Pancreas (tissue), 10 donors: ENCODE results near the gene PEG3. TPM values are rescaled to one million over a fixed set of nuclear protein-coding genes. Genes with fewer than 3 reads are reported as not detected.

Experiments used
- ATAC-seq, 4 donors: fragments of 200-7000 bp; cut with Tn5 transposase; one replicate each; pipeline versions ENCODE4 v1.8.0 to v1.9.1; 2020; ENCODE audit warnings: mild to moderate bottlenecking in 4 of 4, moderate library complexity in 4 of 4
- DNase-seq, 6 donors: peaks; one replicate each; pipeline ENCODE4 v3.0.0-alpha.2; 2020
- FAIRE-seq: peaks from 2 replicates; lab custom pipeline; 2012; peaks lifted over from hg19 to GRCh38; lab: Jason Lieb, UNC
- H3K27ac ChIP-seq, 4 donors: fragments of 200-600 bp; sonication (generic); 1 replicate in 3 of 4; 2 replicates in 1 of 4; pipeline versions ENCODE4 v1.5.0 to v1.8.0; 2020
- H3K27me3 ChIP-seq, 4 donors: fragments of 200-600 bp; one replicate each; pipeline ENCODE4 v1.8.0; 2021
- H3K36me3 ChIP-seq, 3 donors: fragments of 200-600 bp; sonication (generic) in 1 of 3; one replicate each; pipeline versions ENCODE4 v1.5.0 to v1.8.0; 2020 to 2021
- H3K4me1 ChIP-seq, 3 donors: fragments of 200-600 bp; one replicate each; pipeline ENCODE4 v1.8.0; 2021
- H3K4me3 ChIP-seq, 4 donors: fragments of 200-600 bp; sonication (generic) in 2 of 4; one replicate each; pipeline versions ENCODE4 v1.5.0 to v1.8.0; 2020 to 2021
- H3K9me3 ChIP-seq, 4 donors: fragments of 200-600 bp; one replicate each; pipeline ENCODE4 v1.8.0; 2021
- CTCF ChIP-seq, 4 donors: fragments of 200-600 bp; sonication (generic) in 3 of 4; IDR thresholded peaks; one replicate each; pipeline versions ENCODE4 v1.5.0 to v1.8.0; 2021; ENCODE audit warnings: antibody characterized with exemption in 4 of 4
- WGBS, 2 donors: extraction: QIAGEN DNeasy Blood & Tissue Kit; methylation state at CpG; one replicate each; pipeline ENCODE4 v1.1.7; 2013; 5-methylcytosine and 5-hydroxymethylcytosine counted together
- intact Hi-C, 3 donors: fragments of 100-400 bp; cut with DNase I; formaldehyde crosslinking; loops; one replicate each; pipeline versions ENCODE4 v1.11.1 to v1.14.2; 2022
- polyA plus RNA-seq, 2 donors: library from polyadenylated mRNA; stranded (reverse); fragments of 200-250 nt; gene quantifications; one replicate each; pipeline ENCODE4 v1.2.3, GENCODE V29; 2013
- total RNA-seq, 6 donors: library from RNA; stranded (reverse); fragmentation: NEBNext Ultra II Directional in 4 of 6; extraction: Animal tissue kit (Norgen Biotek cat#: 25700) in 4 of 6; gene quantifications; one replicate each; pipeline versions ENCODE4 v1.2.1 to v1.2.4, GENCODE V29; 2021 to 2023
- donor health status: healthy with polysubstance abuse.
- donor health status: DM: no; HTN: no; CAD: no; lungs with moderate emphysema.
- donor health status: DM: no; HTN: no; CAD: no.
- donor health status: control.
- donor health status: control.
- donor health status: Bipolar disorder and iron deficiency.
- donor health status: DM: yes; HTN: yes; CAD: no.
- donor health status: DM: no; HTN: no; CAD: no.
- donor health status: DM: no; HTN: no; CAD: no.
- donor health status: DM: yes; HTN: yes; CAD: no.

PEG3 gene
- total and polyA plus RNA-seq, 8 donors, result 1.5 to 4.2 (median 2.8) TPM

GRCh38 chr19:56832352-56832928, 8.1 kb downstream of the PEG3 start:
- H3K9me3 ChIP-seq, result no peaks in the 10 kb centered on the region
- no peaks in the 10 kb centered on the region for H3K36me3 ChIP-seq
- FAIRE-seq, result no peak
- 74% methylated on average over 5 of the region's 5 CpGs for WGBS, 2 donors
- no peaks in the 10 kb centered on the region for H3K4me1 ChIP-seq
- H3K27me3 ChIP-seq, result no peaks in the 10 kb centered on the region
- no peak for DNase-seq
- intact Hi-C loops, result no loop called here
- no peak for ATAC-seq
- H3K4me3 ChIP-seq, result no peak overlapping the region
- H3K27ac ChIP-seq, result no peak overlapping the region
- no peak for TF ChIP-seq CTCF (IDR thresholded peaks at IDR 0.05)

GRCh38 chr19:56831255-56831654, 9.3 kb downstream of the PEG3 start:
- no peaks in the 10 kb centered on the region for H3K9me3 ChIP-seq
- DNase-seq, result no peak
- no peak for FAIRE-seq
- intact Hi-C loops, result no loop called here
- no peak overlapping the region for H3K27ac ChIP-seq
- H3K4me1 ChIP-seq, result no peaks in the 10 kb centered on the region
- no peaks in the 10 kb centered on the region for H3K27me3 ChIP-seq
- no peak overlapping the region for H3K4me3 ChIP-seq
- no peak for TF ChIP-seq CTCF (IDR thresholded peaks at IDR 0.05)
- no peaks in the 10 kb centered on the region for H3K36me3 ChIP-seq
- no peak for ATAC-seq
- WGBS, 2 donors, result 43 to 46% methylated on average over 2 of the region's 2 CpGs

GRCh38 chr19:56829596-56829995, 10.9 kb downstream of the PEG3 start:
- H3K36me3 ChIP-seq, result no peaks in the 10 kb centered on the region
- WGBS, 2 donors, result 71 to 83% methylated on average over 6 of the region's 6 CpGs
- ATAC-seq, result no peak
- TF ChIP-seq CTCF (IDR thresholded peaks at IDR 0.05), result no peak
- no peaks in the 10 kb centered on the region for H3K9me3 ChIP-seq
- H3K4me1 ChIP-seq, result no peaks in the 10 kb centered on the region
- no peak for DNase-seq
- H3K4me3 ChIP-seq, result no peak overlapping the region
- H3K27ac ChIP-seq, result no peak overlapping the region
- intact Hi-C loops, result no loop called here
- no peak for FAIRE-seq
- H3K27me3 ChIP-seq, result no peaks in the 10 kb centered on the region

GRCh38 chr19:56827708-56828107, 12.8 kb downstream of the PEG3 start:
- 61 to 71% methylated on average over 2 of the region's 2 CpGs for WGBS, 2 donors
- FAIRE-seq, result no peak

More at GRCh38 chr19:56827708-56828107, 12.8 kb downstream of the PEG3 start:
- H3K4me3 ChIP-seq, result no peak overlapping the region
- TF ChIP-seq CTCF (IDR thresholded peaks at IDR 0.05), result no peak
- H3K27me3 ChIP-seq, result no peaks in the 10 kb centered on the region
- ATAC-seq, result no peak
- H3K27ac ChIP-seq, result no peak overlapping the region
- H3K9me3 ChIP-seq, result no peaks in the 10 kb centered on the region
- H3K36me3 ChIP-seq, result no peaks in the 10 kb centered on the region
- H3K4me1 ChIP-seq, result no peaks in the 10 kb centered on the region
- intact Hi-C loops, result no loop called here
- no peak for DNase-seq
